GM18868 (cell line): ENCODE results near the gene TMEM240.
A peak's percentile ranks its signal among the peaks of the same experiment; 100 is the strongest.
"Not testable (repeated sequence)": the region's sequence is repeated elsewhere in the genome, so short reads cannot be mapped to it uniquely, and the experiment has no call there.

ENCODE experiments used
- ATAC-seq: cut with Tn5 transposase; IDR thresholded peaks from one replicate; pipeline ENCODE4 v1.9.1; 2021; ENCODE audit warnings: mild to moderate bottlenecking, moderate library complexity; ENCODE audit not compliant: unreplicated experiment

TMEM240 gene

GRCh38 chr1:1505801-1506200, 34.6 kb downstream of the TMEM240 start:
- not testable (repeated sequence) for ATAC-seq

- peak; percentile 46 for ATAC-seq
These were observed 35.0 kb downstream of the TMEM240 start for GRCh38 chr1:1505366-1505798.

- ATAC-seq: not testable (repeated sequence)
These were observed 35.6 kb downstream of the TMEM240 start for GRCh38 chr1:1504777-1505365.

GRCh38 chr1:1495461-1495975, 44.9 kb downstream of the TMEM240 start:
- not testable (repeated sequence) for ATAC-seq

- not testable (repeated sequence) for ATAC-seq
These were observed 46.1 kb downstream of the TMEM240 start for GRCh38 chr1:1494311-1494710.

- ATAC-seq: no peak
These were observed 48.8 kb downstream of the TMEM240 start for GRCh38 chr1:1491601-1492000.

GRCh38 chr1:1490633-1491230, 49.7 kb downstream of the TMEM240 start:
- ATAC-seq: no peak

GRCh38 chr1:1489861-1490260, 50.6 kb downstream of the TMEM240 start:
- ATAC-seq: no peak

GRCh38 chr1:1489231-1489630, 51.2 kb downstream of the TMEM240 start:
- ATAC-seq: no peak

GRCh38 chr1:1487701-1488100, 52.7 kb downstream of the TMEM240 start:
- ATAC-seq: no peak

GRCh38 chr1:1485755-1486317, 54.6 kb downstream of the TMEM240 start:
- ATAC-seq: not testable (repeated sequence)

GRCh38 chr1:1484976-1485750, 55.3 kb downstream of the TMEM240 start:
- not testable (repeated sequence) for ATAC-seq
